Suppressor macrophage treated with lipopolysaccharide for 1 hour (primary cell): ENCODE results near the gene MRPL37.
"Not testable (repeated sequence)": the region's sequence is repeated elsewhere in the genome, so short reads cannot be mapped to it uniquely, and the experiment has no call there.

Experiments
- DNase-seq, 3 donors: peaks; one replicate each; pipeline ENCODE4 v3.0.0-alpha.2; 2020 to 2022

The MRPL37 gene

GRCh38 chr1:54199765-54200518 lies at the start of gene MRPL37, which contains the start of gene CYB5RL:
Gene MRPL37, plus strand, starts transcription at chr1:54200167. Its CDS starts 77 bp downstream, at chr1:54200244.
Gene CYB5RL, minus strand, starts transcription at chr1:54200030. Its CDS starts 4,414 bp downstream, at chr1:54195616.
- peak; percentile 94 to 95 (median 95) for DNase-seq

- DNase-seq: no peak
These were observed 49.0 kb upstream of the MRPL37 start for GRCh38 chr1:54151013-54151412.

DNA sequence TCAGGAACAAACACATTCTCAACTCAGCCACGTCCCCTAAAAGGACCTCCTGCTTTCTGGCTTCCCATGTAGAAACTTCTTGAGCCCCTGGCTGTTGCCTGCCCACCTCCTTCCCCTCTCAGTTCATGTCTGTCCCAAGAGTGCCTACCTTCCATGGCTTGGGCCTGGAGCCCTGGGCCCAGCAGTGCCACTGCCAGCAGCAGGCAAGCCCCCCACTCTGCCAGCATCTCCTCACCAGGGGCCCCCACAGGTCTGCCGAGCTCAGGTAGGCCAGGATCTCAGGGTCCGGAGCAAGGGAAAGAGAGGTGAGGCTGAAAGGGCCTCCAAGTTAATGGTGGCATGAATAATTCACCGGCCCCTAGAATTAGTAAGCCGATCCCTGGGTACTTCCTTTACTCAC lies 47.3 kb upstream of the MRPL37 start, which contains the start of gene CDCP2:
TSS of gene CDCP2 (minus strand) at position 305 of the 400 bp plus-strand sequence. CDS start at position 227, 78 bp downstream.
- no peak for DNase-seq

- DNase-seq: peak; percentile 35 to 39 (median 38)
These were observed 46.2 kb upstream of the MRPL37 start for GRCh38 chr1:54153535-54154439.

- DNase-seq: peak; percentile 67 to 71 (median 70)
These were observed 43.8 kb upstream of the MRPL37 start for GRCh38 chr1:54156201-54156600.

GRCh38 chr1:54156986-54157385 lies 43.0 kb upstream of the MRPL37 start:
- DNase-seq: no peak

GRCh38 chr1:54157401-54157800 lies 42.6 kb upstream of the MRPL37 start:
- DNase-seq: no peak

DNA sequence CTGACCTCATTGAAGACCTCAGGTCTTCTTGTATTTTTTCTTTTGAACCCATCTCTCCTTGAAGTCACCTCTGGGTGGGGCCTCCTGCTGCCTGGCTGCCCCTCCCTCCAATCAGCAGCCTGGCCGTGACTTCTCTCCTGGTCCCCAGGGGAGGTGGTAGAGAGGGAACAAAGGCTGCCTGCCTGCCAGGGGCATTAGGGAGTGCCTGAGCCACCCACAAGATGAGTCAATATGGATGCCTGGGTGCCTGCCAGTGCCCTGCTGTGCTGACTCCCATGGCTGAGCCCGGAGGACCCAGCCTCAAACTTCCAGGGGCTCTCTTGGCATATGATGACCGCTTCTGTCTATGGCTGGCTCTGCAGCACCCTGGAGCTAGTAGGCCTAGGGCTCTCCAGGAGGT lies 41.9 kb upstream of the MRPL37 start:
- no peak for DNase-seq

GRCh38 chr1:54159733-54160316 lies 40.1 kb upstream of the MRPL37 start:
- no peak for DNase-seq

DNA sequence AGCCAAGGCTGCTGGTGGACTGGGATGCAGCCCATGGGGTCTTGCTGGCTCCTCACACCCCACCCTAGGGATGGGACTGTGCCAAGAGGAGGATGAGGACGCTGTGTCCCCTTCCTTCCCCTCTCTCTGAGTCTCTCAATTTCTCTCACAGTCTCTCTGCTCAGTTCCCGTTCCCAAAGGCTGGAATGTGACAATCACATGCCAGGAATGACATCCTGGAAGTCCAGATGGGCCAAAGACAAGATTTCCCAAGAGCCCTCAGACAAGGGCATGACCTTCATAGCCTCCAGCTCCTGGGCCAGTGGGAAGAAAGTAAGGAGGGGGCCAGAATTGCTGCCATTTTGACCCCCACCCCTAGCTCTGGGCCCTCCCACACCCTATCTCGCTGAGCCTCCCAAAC lies 39.6 kb upstream of the MRPL37 start:
- no peak for DNase-seq

- DNase-seq: no peak
These were observed 38.3 kb upstream of the MRPL37 start for GRCh38 chr1:54161495-54162168.

DNA sequence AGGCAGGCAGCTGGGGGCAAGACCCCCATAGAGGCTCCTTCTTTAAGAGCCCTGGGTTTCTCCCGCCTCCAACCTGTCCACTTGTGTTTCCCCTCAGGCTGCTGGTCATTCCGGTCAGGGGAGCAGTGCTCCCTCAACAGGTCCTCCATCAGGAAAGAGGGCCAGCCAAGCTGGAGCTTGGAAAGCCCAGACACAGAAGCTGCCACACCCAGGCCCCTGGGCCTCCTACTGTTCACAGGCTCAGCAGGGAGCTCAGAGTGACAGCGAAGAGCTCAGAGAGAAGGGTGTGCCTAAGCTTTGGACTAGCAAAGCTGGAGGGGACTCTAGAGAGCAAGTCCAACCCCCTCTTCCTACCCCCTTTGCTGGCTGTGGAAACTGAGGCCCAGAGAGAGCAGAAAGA lies 36.9 kb upstream of the MRPL37 start:
- DNase-seq: no peak

DNA sequence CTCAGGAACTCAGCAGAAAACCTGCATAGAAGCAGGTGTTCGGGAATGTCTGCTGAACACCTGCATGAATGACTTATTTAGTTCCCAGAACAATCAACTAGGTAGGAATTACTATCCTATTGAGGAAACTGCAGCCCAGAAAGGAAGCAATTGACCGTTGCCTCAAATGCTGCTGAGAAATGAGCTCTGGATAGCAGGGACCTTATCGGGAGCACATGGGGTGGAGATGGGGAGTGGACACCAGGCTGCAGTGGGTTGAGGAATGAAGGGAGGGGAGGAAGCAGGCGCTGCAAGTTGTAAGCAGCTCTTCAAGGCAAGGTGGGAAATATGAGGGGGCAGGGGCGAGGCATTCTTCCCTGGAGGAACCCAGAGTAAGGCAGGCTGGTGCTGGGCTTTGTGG lies 36.4 kb upstream of the MRPL37 start:
- DNase-seq: no peak

- DNase-seq: no peak
These were observed 34.8 kb upstream of the MRPL37 start for GRCh38 chr1:54165146-54165545.

DNA sequence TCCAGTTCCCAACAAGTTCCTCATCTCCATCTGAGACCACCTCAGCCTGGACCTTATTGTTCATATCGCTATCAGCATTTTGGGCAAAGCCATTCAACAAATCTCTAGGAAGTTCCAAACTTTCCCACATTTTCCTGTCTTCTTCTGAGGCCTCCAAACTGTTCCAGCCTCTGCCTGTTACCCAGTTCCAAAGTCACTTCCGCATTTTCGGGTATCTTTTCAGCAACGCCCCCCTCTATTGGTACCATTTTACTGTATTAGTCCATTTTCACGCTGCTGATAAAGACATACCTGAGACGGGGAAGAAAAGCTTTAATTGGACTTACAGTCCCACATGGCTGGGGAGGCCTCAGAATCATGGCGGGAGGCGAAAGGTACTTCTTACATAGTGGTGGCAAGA lies 33.6 kb upstream of the MRPL37 start:
- not testable (repeated sequence) for DNase-seq

DNA sequence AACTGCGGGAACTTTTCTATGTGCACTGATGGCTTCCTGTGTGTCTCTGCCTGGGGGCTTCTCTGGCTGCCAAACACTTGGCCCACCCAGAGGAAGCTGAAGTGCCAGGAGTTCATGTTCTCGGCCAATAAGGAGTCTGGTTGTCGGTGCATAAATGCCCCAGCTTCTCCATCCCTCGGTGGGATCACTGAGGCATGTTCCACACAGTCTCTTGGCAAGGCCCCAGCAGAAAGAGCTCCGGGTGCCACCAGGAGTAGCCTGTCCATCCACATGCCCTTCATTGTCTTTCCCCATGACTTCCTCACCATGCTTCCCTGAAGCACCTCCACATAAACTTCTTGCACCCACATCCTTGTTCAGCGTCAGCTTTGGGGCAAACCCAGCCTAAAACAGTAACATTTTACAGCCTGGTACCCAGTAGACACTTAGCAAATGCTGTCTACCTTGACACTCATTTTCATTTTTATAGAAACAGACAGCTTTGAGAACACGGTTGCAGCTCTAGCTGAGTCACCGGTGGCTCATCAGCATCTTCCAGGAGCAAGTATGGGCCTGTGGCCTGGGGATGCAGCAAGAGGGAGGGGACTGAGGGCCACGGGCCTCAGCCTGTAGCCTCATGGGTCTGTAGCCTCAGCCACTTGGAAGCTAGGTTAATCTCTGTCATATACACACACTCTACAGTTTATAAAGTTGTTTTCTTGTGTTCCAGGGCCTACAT lies 32.4 kb upstream of the MRPL37 start:
- DNase-seq: no peak

- DNase-seq: no peak
These were observed 31.6 kb upstream of the MRPL37 start for GRCh38 chr1:54168206-54168965.

GRCh38 chr1:54169068-54169467 lies 30.9 kb upstream of the MRPL37 start:
- DNase-seq: no peak

GRCh38 chr1:54171016-54171415 lies 29.0 kb upstream of the MRPL37 start:
- DNase-seq: peak; percentile 33 to 56 (median 47)

DNA sequence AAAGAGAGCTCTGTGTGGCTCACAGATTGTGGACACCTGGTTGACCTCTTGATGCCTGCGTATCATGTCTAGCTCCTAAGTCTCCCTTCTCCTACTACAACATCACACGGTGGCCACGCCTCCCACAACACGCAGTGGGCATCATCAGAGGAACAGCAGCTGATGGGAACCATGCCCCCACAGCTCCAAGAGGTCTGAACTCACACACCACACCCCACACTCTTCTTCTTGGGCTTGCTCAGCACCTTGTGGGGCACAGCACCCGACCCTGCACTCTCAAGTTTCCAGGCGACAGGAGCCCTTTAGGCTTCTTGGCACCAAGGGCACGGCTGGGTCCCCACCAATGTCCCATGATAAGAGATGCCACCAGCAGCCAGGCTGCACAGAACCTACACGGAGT lies 28.4 kb upstream of the MRPL37 start:
- no peak for DNase-seq
